22Rv1 (cell line): ENCODE data around the gene PPP1R12B.

Experiments used
- H3K27ac ChIP-seq: fragments of 450-650 bp; 2 replicates; pipeline ENCODE4 v1.5.1; 2017
- CTCF ChIP-seq: fragments of 450-650 bp; IDR thresholded peaks from 2 replicates; pipeline ENCODE4 v1.5.1; 2017; ENCODE audit warnings: mild to moderate bottlenecking
- ZFX ChIP-seq: fragments of 450-650 bp; IDR thresholded peaks from 2 replicates; pipeline ENCODE4 v1.6.1; 2017; ENCODE audit warnings: antibody characterized with exemption, borderline replicate concordance

PPP1R12B gene

GRCh38 chr1:202591515-202591914 is 243.0 kb downstream of the PPP1R12B start:
- TF ChIP-seq ZFX (no peak), CTCF (no peak)
- no peak overlapping the region for H3K27ac ChIP-seq

DNA sequence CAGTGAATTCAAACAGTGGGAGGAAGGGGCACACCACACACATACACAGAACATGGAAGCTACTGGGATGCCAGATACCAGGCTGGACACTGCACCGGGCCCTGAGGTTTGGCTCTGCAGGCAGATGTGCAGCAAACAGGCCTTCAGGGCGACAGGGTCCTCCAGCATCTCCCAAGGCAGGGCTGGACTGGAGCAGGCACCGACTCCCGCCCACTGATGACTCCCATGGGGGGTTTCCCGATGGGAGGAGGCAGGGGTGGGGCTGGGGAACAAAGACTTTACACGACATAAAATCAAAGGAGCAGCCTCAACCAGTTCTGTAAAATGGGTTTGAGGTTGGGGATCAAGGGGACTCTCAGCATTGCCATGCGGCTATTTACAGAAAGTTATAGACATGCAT is 243.6 kb downstream of the PPP1R12B start:
- no peak overlapping the region for H3K27ac ChIP-seq
- TF ChIP-seq CTCF: no peak

GRCh38 chr1:202593845-202594244 is 245.3 kb downstream of the PPP1R12B start:
- TF ChIP-seq CTCF (no peak), ZFX (no peak)
- no peak overlapping the region for H3K27ac ChIP-seq

DNA sequence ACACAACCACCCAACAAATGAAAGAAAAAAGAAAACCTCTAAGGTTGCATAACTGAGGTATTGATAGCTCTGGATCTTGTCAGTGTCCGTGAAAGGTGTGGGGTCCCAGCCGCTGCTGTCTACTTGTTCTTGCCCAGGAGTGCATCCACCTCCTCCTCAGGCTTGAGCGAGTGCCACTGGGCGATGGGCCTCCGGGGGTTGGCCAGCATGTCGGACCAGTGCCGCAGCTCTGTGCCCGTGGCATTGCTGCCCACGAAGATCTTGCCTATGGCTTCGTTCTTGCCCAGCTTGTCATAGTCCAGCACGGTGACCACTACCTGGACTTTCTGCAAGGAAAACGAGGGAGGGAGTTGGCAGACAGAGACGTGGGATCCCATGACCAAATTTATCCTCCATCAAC is 248.1 kb downstream of the PPP1R12B start:
- H3K27ac ChIP-seq: no peak overlapping the region
- TF ChIP-seq CTCF (no peak), ZFX (no peak)

DNA sequence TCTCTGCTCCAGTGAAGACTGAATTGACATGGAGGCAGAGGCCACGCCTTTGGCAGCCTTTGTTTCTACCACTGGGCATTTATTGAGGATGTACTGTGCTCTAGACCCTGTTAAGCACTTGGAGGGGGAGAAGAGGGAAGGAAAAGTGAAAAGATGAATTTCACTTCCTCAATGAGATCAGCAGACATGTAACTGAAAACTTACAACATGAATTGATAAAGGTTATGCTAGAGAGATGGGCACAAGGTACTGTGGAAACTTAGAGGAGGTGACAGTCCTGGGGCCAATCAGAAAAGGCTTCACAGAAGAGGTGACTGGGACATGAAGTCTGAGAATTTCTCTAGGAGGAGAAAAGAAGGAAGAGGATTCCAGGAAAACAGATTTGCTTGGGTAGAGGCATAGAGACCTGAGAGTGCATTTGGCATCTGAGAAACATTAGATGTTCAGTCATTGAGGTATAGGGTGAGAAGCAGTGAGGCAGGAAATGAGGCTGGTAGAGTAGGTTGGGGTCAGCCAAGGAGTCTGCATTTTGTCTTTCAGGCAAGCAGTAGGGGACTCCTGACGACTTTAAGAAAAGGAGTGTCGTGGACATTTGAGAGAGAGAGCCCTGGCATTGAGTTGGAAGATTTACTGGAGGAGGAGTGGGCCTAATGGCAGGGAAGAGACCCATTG is 248.7 kb downstream of the PPP1R12B start:
- no peak for TF ChIP-seq CTCF
- TF ChIP-seq ZFX: no peak
- no peak overlapping the region for H3K27ac ChIP-seq

- TF ChIP-seq ZFX (no peak), CTCF (peak; percentile 96)
- no peak overlapping the region for H3K27ac ChIP-seq
Measured at GRCh38 chr1:202599669-202600431, 251.4 kb downstream of the PPP1R12B start.

DNA sequence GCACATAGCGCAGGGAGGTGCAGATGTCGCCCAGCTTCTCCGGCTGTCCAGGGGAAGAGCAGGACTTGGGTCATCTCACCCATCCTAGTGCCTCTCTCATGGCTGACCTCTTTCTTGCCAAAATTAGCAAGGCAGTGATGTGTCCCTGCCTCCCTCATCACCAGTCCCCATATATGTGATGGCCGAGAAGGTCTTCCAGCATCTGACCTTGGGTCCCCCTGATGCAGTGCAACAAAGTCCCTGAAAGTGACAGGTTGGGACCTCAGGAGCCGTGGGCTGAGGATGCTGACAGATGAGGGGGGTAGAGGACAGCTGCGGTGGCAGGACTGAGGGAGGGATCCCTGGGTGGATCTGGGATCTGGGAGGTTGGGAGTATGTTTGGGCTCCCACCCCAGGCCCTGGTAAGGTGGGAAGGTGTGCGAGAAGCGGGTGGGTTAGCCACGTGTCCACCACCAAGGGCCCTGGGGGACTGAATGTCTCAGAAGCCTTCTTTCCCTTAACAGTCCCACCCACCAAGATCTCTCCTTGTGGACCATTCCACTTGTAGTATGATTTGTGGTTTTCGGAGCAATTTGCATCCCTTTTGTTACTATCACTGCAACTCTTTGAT is 252.0 kb downstream of the PPP1R12B start:
- peak; percentile 78 for TF ChIP-seq CTCF
- TF ChIP-seq ZFX: no peak
- H3K27ac ChIP-seq: no peak overlapping the region
